ENCODE results near the gene ZNF324B. TPM values are rescaled to one million over a fixed set of nuclear protein-coding genes. Genes with fewer than 3 reads are reported as not detected.

ZNF324B gene
- polyA plus RNA-seq, 2 of the 4 experiments (the other 2 are of a cell fraction) = 3.8 to 6.8 TPM

DNA sequence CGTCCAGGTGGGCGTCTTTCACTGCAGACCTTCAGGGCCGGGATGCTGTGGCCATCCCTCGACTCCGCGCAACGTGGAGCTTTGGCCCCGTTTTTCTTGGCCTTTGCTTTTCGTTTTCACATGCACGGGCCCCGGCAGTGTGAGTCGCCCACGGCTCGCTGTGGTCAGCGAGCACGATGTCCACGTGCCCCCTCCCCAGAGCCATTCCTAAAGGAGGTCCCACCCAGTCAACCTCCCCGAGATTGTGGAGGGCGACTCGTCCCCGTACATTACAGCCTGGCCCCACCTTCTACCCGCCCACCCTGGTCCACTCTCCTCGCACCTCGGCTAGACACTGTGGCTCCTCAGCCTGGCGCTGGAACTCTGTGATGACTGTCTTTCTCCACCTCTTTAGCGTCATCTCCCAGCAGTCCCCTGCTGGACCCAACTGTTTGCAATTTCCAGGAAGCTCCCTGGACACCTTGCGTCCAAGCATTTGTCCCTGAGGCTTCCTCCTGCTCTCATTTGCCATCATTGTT, 25.1 kb downstream of the ZNF324B start:
- TF ChIP-seq HOXA7 (CRISPR knock-in tag; IDR thresholded peaks at IDR 0.05) = peak; percentile 10; the same call in 1 of the 2 replicates
- peak; percentile 76; the same call in 1 of the 2 replicates for TF ChIP-seq TP53 (CRISPR knock-in tag; IDR thresholded peaks at IDR 0.05)
- TF ChIP-seq, protein P1, sequence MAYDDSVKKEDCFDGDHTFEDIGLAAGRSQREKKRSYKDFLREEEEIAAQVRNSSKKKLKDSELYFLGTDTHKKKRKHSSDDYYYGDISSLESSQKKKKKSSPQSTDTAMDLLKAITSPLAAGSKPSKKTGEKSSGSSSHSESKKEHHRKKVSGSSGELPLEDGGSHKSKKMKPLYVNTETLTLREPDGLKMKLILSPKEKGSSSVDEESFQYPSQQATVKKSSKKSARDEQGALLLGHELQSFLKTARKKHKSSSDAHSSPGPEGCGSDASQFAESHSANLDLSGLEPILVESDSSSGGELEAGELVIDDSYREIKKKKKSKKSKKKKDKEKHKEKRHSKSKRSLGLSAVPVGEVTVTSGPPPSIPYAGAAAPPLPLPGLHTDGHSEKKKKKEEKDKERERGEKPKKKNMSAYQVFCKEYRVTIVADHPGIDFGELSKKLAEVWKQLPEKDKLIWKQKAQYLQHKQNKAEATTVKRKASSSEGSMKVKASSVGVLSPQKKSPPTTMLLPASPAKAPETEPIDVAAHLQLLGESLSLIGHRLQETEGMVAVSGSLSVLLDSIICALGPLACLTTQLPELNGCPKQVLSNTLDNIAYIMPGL (CRISPR knock-in tag; IDR thresholded peaks at IDR 0.05; ENCODE audit: borderline replicate concordance) = 0 out of 2 replicates have a peak, but pooled peaks have one; percentile 61
- TF ChIP-seq TFCP2L1 (CRISPR knock-in tag; IDR thresholded peaks at IDR 0.05) = 0 out of 2 replicates have a peak, but pooled peaks have one; percentile 25
- no peak for TF ChIP-seq FOXS1 (CRISPR knock-in tag; IDR thresholded peaks at IDR 0.05)
- no peak for TF ChIP-seq GATA3 (IDR thresholded peaks at IDR 0.05; ENCODE audit: borderline replicate concordance)
- TF ChIP-seq, protein P2, sequence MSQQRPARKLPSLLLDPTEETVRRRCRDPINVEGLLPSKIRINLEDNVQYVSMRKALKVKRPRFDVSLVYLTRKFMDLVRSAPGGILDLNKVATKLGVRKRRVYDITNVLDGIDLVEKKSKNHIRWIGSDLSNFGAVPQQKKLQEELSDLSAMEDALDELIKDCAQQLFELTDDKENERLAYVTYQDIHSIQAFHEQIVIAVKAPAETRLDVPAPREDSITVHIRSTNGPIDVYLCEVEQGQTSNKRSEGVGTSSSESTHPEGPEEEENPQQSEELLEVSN (IDR thresholded peaks at IDR 0.05; ENCODE audit: borderline replicate concordance, low read depth) = peak; percentile 29; the same call in 1 of the 2 replicates
- H3K27ac ChIP-seq = peak overlapping the region; percentile 76 to 93
- no peak for FAIRE-seq

DNA sequence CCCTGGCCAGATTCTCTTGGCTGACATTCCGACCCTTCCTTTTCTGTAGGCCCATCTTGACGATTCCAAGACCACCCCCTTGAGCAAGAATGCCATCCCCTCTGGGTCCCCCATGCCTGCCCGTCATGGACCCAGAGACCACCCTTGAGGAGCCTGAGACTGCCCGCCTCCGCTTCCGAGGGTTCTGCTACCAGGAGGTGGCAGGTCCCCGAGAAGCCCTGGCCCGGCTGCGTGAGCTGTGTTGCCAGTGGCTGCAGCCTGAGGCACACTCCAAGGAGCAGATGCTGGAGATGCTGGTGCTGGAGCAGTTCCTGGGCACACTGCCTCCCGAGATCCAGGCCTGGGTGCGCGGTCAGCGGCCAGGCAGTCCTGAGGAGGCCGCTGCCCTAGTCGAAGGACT, 25.7 kb downstream of the ZNF324B start:
- H3K4me2 ChIP-seq = peak overlapping the region; percentile 91
- DNase-seq (ENCODE audit: low read depth in 1 of 2, low spot score in 1 of 2) (no peak), ATAC-seq (no peak), FAIRE-seq (no peak)
- H3K9me3 ChIP-seq = no peaks in the 10 kb centered on the region
- H3K4me3 ChIP-seq = peak overlapping the region; percentile 57
- no peak for TF ChIP-seq ZFP36 (IDR thresholded peaks at IDR 0.05; ENCODE audit: borderline replicate concordance, partially characterized antibody)
- no peak for TF ChIP-seq NPAS2 (CRISPR knock-in tag; IDR thresholded peaks at IDR 0.05; ENCODE audit: borderline replicate concordance)
- TF ChIP-seq MYC (IDR thresholded peaks at IDR 0.05; ENCODE audit: borderline replicate concordance, low read length) = no peak
- TF ChIP-seq MAFK (IDR thresholded peaks at IDR 0.05; ENCODE audit: partially characterized antibody) = no peak
- ChIA-PET POLR2A (interaction anchor here (1.0 kb wide), 1 partner anchor 42 kb away, joined by 3 read pairs; the partner anchor contains the start of gene ZBTB45), CTCF (interaction anchor here (1.3 to 5.2 kb wide), 2 partner anchors 23 to 42 kb away, joined by 3 to 39 read pairs; partner anchors contain the start of gene ZBTB45)
- peaks cover 14% of the 10 kb centered on the region; the same call in 2 of the 3 replicates for H3K4me1 ChIP-seq
- peak overlapping the region; percentile 76 to 93; a peak in 5 of 6 replicates for H3K27ac ChIP-seq
- WGBS (ENCODE audit: missing lambda C conversion rate) = 91% methylated on average over 14 of the region's 15 CpGs

More for the DNA sequence above, 25.1 kb downstream of the ZNF324B start:
- Histone ChIP-seq H3K4me1 (peaks cover 14% of the 10 kb centered on the region; the same call in 2 of the 3 replicates), H3K9me3 (no peaks in the 10 kb centered on the region), H3K4me2 (peak overlapping the region; percentile 91), H3K4me3 (peak overlapping the region; percentile 57)
- peak in 1 of 2 experiments; percentile 28 for DNase-seq (ENCODE audit: low read depth in 1 of 2, low spot score in 1 of 2)
- 14% methylated on average over 24 of the region's 27 CpGs for WGBS (ENCODE audit: missing lambda C conversion rate)
- ChIA-PET POLR2A (interaction anchor here (1.0 kb wide), 1 partner anchor 43 kb away, joined by 3 read pairs; the partner anchor contains the start of gene ZBTB45), CTCF (interaction anchor here (1.3 to 5.2 kb wide), 3 partner anchors 22 to 43 kb away, joined by 3 to 39 read pairs (median 4); partner anchors contain the start of gene ZBTB45)
- peak; percentile 1 to 4; a peak in 4 of 6 replicates for ATAC-seq

DNA sequence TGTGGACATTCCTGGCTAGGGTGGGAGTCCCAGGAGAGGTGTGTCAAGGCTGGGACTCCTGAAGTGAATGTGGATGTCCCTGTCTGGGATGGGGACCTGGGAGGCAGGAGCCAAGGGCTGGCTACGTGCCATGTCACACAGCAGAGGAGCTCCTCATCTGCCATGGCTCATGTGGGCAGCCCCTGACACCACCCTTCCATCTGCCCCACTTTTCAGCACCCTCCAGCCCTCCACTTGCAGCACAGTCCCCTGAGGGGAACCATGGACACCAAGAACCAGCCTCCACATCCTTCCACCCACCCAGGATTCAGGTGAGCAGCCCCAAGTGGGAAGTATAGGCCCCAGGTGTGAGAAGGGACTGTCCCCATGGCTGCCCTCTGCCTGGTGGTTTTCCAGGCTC, 26.4 kb downstream of the ZNF324B start:
- FAIRE-seq (no peak), DNase-seq (ENCODE audit: low read depth in 1 of 2, low spot score in 1 of 2) (no peak), ATAC-seq (no peak)
- ChIA-PET CTCF (interaction anchor here (0.9 to 5.2 kb wide), 3 partner anchors 17 to 41 kb away, joined by 3 to 39 read pairs (median 3); partner anchors contain the start of gene ZBTB45), POLR2A (no interaction called here)
- Histone ChIP-seq H3K4me3 (no peak overlapping the region), H3K9me3 (no peaks in the 10 kb centered on the region), H3K4me2 (no peak overlapping the region), H3K4me1 (peaks cover 14% of the 10 kb centered on the region; the same call in 2 of the 3 replicates), H3K27ac (no peak overlapping the region)
- 100% methylated on average over 1 of the region's 1 CpG for WGBS (ENCODE audit: missing lambda C conversion rate)
- TF ChIP-seq, protein P3, sequence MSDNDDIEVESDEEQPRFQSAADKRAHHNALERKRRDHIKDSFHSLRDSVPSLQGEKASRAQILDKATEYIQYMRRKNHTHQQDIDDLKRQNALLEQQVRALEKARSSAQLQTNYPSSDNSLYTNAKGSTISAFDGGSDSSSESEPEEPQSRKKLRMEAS (IDR thresholded peaks at IDR 0.05) = no peak
- no peak for TF ChIP-seq FOSL2 (IDR thresholded peaks at IDR 0.05)
- no peak for TF ChIP-seq FOSL2 (CRISPR knock-in tag; IDR thresholded peaks at IDR 0.05)
- TF ChIP-seq HEYL (CRISPR knock-in tag; IDR thresholded peaks at IDR 0.05) = no peak
- no peak for TF ChIP-seq RNF2 (IDR thresholded peaks at IDR 0.05; ENCODE audit: borderline replicate concordance, low read depth)
- TF ChIP-seq MAFK (IDR thresholded peaks at IDR 0.05; ENCODE audit: partially characterized antibody) = no peak
- no peak for TF ChIP-seq RCOR1 (IDR thresholded peaks at IDR 0.05; ENCODE audit: low read depth, low read length)
- no peak for TF ChIP-seq EHF (CRISPR knock-in tag; IDR thresholded peaks at IDR 0.05)
- TF ChIP-seq EHMT2 (IDR thresholded peaks at IDR 0.05; ENCODE audit: low read depth) = no peak
- no peak for TF ChIP-seq ZNF302 (CRISPR knock-in tag; IDR thresholded peaks at IDR 0.05)
- TF ChIP-seq, protein P4, sequence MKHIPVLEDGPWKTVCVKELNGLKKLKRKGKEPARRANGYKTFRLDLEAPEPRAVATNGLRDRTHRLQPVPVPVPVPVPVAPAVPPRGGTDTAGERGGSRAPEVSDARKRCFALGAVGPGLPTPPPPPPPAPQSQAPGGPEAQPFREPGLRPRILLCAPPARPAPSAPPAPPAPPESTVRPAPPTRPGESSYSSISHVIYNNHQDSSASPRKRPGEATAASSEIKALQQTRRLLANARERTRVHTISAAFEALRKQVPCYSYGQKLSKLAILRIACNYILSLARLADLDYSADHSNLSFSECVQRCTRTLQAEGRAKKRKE (CRISPR knock-in tag; IDR thresholded peaks at IDR 0.05; ENCODE audit: low read depth) = no peak
- TF ChIP-seq CBX8 (IDR thresholded peaks at IDR 0.05) = no peak

Measured in A549 (cell line).